HG03097 (cell line): ENCODE data around the gene DCXR.

Experiments used
- ATAC-seq: cut with Tn5 transposase; IDR thresholded peaks from one replicate; pipeline ENCODE4 v1.9.1; 2021; ENCODE audit not compliant: unreplicated experiment, low FRiP score

DCXR gene

GRCh38 chr17:82014971-82015310 is 22.6 kb downstream of the DCXR start:
- no peak for ATAC-seq

GRCh38 chr17:82014432-82014831 is 23.1 kb downstream of the DCXR start:
- ATAC-seq: no peak

DNA sequence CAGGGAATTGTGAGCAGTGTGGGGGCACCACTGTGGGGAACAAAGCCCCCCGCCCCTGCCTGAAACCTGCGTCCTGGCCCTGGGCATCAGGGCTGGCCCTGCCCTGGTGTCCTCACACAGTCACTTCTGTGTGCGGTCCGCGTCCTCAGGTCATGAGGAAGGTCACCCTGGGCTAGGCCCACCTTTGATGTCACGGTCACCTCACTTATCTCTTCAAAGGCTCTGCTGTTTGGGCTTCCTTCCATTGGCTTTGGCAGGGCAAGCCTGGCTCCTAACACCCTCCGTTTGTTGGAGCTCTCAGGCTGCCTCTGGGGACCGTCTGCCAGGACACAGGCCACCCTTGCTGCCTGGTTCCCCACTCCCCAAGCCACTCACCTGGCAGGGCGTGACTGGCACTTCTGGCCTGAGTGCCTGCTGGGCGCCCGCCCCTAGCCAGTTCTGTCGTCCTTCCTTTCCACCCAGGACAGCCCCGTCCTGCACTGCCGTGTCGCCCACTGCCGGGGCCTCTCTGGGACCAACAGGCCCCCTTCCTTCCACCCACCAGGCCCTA is 23.6 kb downstream of the DCXR start:
- ATAC-seq: no peak

DNA sequence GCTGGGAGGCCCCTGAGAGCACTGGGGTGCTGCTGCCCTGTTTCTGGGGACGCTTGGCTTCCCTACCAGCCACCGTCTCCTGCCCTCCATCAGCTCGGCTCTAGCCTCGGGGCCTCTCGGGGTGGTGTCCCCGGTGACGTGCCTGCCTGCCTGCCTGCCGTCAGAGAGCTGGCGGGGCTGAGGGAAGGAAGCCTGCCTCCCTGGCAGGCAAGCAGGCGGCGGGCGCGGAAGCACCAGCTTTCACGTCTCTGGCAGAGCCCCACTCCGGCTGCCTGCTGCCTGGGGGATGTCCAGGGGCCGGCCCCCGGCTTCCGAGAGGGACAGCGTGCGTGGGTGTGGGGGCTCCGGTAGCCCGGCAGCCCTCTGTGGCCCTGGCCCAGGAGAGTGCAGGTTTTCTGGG is 24.2 kb downstream of the DCXR start:
- no peak for ATAC-seq

DNA sequence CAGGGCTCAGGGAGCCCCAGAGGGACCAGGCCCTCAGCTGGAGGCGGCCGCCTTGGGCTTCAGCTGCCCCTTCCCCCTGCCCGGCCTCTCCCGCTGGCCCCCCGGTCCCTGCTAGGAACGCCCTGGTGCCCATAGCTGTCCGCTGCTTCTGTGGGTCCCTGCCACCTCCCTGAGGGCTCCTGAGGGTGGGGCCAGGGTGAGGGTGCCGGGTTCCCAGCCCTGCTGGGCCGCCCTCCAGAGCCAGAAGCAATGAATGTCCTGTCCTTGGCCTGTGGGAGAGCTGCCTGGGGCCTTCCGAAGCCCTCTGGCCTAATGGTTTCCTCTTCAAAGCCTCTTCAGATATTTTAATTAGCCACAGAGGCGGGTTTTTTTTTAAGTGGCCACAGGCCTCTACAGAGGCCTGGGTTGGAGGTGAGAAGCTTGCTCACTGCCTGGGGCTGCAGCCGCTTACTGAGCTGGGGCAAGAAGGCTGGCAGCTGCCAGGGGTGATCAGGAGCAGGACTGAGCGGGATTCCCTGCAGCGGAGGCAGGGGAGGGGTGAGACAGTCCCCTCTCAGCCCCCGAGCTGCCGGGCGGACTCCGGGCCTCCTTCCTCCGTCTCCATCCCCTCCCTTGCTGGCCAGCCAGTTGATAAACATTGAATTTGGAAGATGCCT is 24.7 kb downstream of the DCXR start:
- no peak for ATAC-seq

DNA sequence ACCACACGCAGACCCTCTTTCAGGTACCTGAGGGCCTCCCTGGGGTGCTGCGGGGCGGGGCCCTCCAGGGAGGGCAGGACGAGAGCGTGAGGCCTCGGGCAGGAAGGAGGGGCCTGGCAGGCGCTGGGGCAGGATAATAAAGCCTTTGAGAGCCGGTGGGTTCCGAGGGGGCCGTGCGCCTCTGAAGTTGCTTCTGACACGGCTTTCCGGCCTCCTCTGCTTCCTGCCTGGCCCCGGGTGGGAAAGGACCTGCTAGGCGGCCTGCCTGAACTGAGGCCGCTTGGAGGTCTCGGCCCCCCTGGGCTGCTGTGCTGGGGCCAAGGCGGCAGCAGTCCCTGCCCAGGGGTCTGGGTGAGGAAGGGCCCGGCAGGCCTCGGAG is 25.2 kb downstream of the DCXR start:
- no peak for ATAC-seq

- no peak for ATAC-seq
Measured at GRCh38 chr17:82011617-82012187, 25.8 kb downstream of the DCXR start.

DNA sequence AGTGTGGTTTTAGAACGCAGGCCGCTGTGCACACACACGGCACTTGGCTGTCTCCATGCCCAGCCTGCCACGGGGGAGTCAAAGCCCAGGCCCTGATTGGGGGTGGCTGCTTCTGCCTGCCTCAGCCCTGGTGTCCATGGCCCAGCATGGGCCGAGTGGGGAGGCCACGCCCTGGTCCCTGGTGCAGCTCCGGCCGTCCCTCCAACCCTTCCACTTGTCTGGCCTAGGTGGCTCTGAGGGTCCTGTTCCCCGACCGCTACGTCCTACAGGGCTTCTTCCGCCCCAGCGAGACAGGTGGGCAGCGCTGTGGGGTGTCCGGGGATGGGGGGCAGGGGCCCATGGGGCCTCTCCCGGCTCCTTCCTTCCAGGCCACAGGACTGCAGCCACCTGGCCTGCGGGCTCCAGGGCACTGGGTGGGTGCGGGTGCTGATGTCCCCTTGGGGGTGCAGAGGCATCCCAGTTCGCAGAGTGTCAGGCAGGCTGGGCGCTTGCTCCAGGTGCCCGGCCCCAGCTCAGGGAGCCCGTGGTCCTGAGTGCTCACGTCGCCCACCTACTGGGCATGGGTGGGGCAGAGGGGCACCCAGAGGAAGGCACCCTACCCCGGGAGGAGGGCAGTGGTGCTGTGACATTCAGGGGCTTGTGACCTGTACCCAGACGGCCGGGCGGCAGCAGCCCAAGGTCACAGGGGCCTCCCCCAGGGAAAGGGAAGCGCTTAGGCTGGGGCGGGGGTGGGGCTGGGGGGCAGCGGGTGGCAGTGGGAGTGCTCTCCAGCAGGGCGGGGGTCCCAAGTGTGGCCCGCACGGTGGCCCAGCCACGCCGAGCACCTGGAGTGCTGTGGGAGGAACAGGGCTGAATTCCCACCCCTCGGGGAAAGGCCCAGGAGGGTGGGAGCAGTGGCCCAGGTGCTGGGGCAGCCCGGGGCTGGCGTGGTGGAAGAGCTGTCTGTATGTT is 26.6 kb downstream of the DCXR start:
- ATAC-seq: no peak

DNA sequence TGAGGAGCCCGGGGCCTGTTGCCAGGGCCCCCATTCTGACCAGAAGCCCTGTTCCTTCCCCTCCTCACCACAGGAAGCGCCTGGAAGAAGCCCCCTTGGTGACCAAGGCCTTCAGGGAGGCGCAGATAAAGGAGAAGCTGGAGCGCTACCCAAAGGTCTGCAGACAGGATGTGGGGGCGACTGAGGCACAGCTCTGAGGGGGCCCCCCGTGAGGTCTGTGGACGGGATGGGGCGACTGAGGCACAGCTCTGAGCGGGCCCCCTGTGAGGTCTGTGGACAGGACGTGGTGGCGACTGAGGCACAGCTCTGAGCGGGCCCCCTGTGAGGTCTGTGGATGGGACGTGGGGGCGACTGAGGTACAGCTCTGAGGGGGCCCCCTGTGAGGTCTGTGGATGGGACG is 28.1 kb downstream of the DCXR start:
- no peak for ATAC-seq

GRCh38 chr17:82008941-82009405 is 28.5 kb downstream of the DCXR start:
- ATAC-seq: no peak

DNA sequence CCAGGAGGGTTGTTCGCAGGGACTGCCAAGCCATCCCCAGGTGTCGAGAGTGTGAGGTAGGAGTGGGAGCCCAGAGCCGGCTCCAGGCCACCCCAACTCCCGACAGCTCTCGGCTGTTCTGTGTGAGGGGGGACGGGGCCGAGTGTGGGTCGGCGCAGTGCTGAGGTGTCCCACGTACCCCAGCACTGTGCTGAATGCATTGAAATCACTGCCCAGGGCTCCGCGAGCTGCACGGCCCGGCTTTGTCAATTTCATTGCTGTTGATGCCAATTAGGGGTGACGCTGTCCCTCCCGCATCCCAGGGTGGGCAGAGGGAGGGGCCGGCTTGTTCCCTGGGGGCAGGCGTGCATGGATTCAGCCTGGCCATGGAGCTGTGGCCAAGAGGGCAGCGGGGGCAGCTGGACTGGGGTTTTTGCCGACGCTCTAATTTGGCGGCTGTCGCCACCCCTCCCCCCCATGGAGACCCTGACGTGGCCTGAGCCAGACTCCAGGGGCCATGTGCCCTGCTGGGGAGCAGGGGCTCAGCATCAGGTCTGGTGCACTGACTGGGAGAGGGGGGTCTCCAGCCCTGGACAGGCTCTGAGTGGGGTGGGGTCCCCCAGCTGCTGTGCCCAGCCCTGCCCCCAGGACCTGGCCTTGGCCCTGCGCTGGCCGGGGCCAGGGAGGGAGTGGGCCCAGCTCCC is 29.1 kb downstream of the DCXR start:
- no peak for ATAC-seq

- no peak for ATAC-seq
Measured at GRCh38 chr17:82007495-82008257, 29.8 kb downstream of the DCXR start.

- no peak for ATAC-seq
Measured at GRCh38 chr17:82007228-82007494, 30.3 kb downstream of the DCXR start.

DNA sequence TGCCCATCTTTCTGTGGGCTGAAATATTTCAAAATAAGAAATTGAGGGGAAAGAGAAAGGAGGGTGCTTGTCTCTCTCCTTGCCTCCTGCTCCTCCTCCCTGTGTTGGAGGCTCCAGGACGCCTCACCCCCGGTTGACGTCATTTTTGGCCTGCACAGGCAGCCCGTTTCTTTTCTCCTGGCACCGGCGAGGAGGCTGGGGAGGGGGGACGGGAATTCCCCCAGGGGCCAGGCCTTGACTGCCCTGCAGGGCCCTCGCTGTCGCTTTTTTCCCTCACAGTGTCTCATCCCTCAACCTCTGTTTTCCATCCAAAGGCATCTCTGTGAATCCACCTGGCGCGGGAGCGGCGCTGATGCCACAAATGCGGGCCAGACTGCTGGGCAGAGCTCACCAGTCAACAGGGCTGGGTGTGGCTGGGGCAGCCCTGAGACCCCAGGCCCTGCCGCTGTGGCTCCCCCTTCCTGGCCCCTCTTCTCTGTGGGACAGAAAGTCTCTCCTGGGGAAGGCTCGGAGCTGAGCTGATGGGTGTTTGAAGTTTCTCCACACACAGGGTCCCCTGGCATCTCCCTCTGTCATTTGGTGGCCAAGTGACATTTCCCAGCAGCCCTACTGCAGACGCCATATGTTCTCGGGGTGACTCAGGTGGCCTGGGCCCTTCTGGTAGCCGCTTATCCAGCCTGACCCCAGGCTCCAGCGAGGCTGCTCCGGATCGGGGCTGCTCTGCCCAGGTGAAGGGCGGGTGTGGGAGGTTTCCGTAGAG is 30.8 kb downstream of the DCXR start:
- no peak for ATAC-seq

DNA sequence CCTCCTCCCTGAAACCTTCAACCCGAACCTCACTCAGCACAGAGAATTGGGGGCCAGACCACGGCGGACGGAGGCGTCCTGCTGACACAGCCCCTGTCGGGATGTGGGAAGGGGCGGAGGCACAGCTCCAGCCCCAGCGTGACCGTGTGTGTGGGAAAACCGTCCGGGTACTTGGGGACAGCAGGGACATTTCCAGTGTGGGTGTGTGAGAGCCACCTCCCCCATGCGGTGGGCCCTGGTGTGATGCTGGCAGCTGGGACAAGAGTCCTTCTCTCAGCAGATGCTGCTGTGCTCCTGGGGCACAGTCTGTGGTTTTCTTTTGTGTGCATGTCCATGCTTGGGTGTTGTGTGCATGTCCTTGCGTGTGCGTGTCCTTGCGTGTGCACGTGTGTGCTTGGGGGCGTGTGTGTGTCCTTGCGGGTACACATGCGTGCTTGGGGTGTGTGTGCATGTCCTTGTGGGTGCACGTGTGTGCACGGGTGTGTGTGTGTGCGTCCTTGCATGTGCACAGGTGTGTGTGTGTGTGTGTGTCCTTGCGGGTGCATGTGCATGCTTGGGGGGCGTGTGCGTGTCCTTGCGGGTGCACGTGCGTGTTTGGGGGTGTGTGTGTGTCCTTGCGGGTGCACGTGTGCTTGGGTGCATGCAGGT is 31.7 kb downstream of the DCXR start:
- ATAC-seq: no peak

DNA sequence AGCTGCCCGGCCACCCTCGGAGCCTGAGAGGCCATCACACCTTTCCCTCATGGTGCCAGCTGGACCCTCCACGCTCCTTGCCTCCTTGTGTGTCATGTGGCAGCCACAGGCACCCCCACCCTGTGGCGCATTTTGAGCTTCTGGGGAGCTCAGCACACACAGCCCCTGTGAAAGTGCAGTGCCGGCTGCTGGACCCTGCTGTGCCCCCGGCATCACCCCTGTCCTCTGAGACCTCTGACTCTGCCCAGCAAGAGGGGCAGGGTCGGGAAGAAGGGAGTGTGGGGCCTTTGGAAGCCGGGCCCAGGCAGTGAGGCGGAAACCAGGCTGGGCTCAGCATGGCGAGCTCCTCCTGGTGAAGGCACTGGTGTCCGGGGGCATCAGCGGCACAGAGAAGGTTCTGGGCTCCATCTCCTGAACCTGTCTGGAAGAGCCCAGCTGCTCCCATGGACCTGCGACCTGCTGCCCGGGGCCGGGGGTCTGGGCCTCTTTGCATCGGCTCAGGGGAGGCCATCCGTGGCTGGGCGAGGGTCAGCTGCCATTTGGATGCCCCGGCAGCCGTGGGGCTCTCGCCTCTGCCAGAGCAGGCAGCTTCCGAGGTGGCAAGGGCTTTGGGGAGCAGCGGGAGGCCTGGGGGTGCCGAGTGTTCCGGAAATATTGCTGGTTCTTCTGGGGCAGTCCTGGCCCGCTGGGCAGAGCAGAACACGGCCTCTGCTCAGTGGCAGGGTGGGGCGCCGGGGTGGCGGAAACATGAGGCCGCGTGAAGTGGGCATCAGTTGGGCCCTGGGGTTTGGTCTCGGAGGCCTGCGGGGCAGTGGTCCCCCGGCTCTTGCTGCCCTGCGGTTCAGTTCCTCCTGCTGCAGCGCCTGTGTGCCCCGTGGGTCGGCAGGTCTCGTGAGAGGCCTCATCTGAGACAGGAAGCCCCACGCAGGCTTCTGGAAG is 32.7 kb downstream of the DCXR start:
- ATAC-seq: no peak

DNA sequence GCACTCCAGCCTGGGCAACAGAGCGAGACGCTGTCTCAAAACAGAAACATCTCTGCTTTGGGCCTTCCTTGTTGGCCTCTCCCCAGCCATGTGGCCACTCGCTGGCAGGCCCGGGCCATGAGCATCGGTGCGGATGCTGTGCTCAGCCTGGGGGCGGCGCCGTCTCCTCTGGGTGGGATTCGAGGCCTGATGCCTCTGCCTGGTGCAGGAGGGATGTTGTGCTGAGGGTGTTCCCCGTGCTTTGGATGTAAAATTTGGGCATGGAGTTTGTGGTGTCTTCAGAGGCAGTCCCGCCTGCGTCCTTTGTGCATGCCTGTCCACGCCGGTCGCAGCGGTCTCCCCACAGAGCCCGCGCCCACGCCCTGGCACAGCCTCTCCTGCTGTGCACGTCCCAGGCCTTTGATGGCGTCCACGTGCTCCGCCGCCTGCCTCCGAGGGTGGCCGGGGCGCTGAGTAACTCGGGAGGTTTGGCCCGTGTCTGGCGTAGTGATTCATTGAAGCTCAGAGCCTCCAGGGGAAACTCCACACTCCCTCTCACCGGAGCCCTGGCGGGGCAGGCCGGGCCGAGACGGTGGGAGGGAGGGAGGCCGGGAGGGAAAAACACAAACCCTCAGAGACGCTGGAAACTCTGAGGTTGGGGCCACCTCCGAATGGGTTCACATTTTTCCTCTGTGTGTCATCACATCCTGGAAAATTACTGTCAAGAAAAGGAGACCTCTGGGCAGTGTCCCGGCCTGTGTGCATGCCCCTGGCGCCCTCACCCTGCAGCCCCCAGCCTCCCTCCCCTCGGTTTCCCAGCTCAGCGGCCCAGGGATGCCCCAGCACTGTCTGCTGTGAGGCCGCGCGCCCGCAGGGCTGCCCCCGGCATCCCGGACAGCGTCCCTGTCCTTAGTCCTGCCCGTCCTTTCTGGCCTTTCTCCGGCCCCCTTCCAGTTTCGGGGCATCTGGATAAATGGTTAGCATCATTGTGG is 33.8 kb downstream of the DCXR start:
- no peak for ATAC-seq
